K562 (cell line): Measurements from ENCODE around the gene IRF2BP2. TPM values are rescaled to one million over a fixed set of nuclear protein-coding genes. Genes with fewer than 3 reads are reported as not detected.

Source experiments
- CXXC5 ChIP-seq: fragments of 250-450 bp; sonication (Bioruptor Pico); IDR thresholded peaks from 2 replicates; pipeline ENCODE4 v1.8.0; 2022; ENCODE audit warnings: inconsistent platforms, mild to moderate bottlenecking, moderate library complexity
- ERF ChIP-seq: fragments of 450-650 bp; formaldehyde crosslinking; IDR thresholded peaks from 2 replicates; pipeline ENCODE4 v1.4.0; 2020; ENCODE audit warnings: mild to moderate bottlenecking, mixed read lengths
- EWSR1 ChIP-seq: fragments of 450-650 bp; IDR thresholded peaks from 2 replicates; pipeline ENCODE4 v1.6.1; 2018; ENCODE audit warnings: borderline replicate concordance, mild to moderate bottlenecking, low read depth, moderate library complexity; ENCODE audit not compliant: partially characterized antibody
- KDM1A ChIP-seq, 2 experiments: fragments of 450-650 bp; IDR thresholded peaks; 2 replicates each; pipeline ENCODE4 v1.6.1; 2016; ENCODE audit warnings: mild to moderate bottlenecking in 2 of 2
- MCM3 ChIP-seq: fragments of 450-650 bp; IDR thresholded peaks from 2 replicates; pipeline ENCODE4 v1.6.1; 2016
- MTA1 ChIP-seq: fragments of 450-650 bp; IDR thresholded peaks from 2 replicates; pipeline ENCODE4 v1.6.1; 2017; ENCODE audit warnings: borderline replicate concordance
- NFRKB ChIP-seq: fragments of 450-650 bp; IDR thresholded peaks from 2 replicates; pipeline ENCODE4 v1.6.1; 2016; ENCODE audit warnings: low read depth
- NFXL1 ChIP-seq: fragments of 450-650 bp; formaldehyde crosslinking; IDR thresholded peaks from 2 replicates; pipeline ENCODE4 v1.4.0; 2021; ENCODE audit warnings: mild to moderate bottlenecking
- NR2C2 ChIP-seq, 2 experiments: fragments of 200-800 bp in 1 of 2; sonication (Bioruptor generic) in 1 of 2; sonication (generic) in 1 of 2; formaldehyde crosslinking in 1 of 2; IDR thresholded peaks; 2 replicates each; pipeline versions ENCODE4 v1.6.1 to v1.8.0; 2016 to 2022; ENCODE audit warnings: mild to moderate bottlenecking in 1 of 2, missing compliant biosample characterization in 1 of 2, missing genetic modification characterization in 1 of 2, missing genetic modification reagents in 1 of 2
- PHF8 ChIP-seq: fragments of 200-600 bp; sonication (generic); IDR thresholded peaks from 2 replicates; pipeline ENCODE4 v1.6.1; 2012; ENCODE audit warnings: mixed run types, mild to moderate bottlenecking, inconsistent platforms, low read length, moderate library complexity, borderline replicate concordance
- SMAD3 ChIP-seq: fragments of 450-650 bp; formaldehyde crosslinking; conservative IDR thresholded peaks from 2 replicates; pipeline ENCODE4 v1.4.0; 2020; ENCODE audit warnings: mild to moderate bottlenecking
- U2AF2 ChIP-seq: fragments of 200-400 bp; formaldehyde crosslinking; optimal IDR thresholded peaks from 2 replicates; pipeline ENCODE3; 2017; ENCODE audit warnings: low read depth, mild to moderate bottlenecking, low read length
- ZNF324 ChIP-seq: fragments of 250-450 bp; sonication (Bioruptor Pico); IDR thresholded peaks from 2 replicates; pipeline ENCODE4 v1.4.0; 2020; ENCODE audit warnings: mild to moderate bottlenecking
- ZNF584 ChIP-seq: fragments of 200-800 bp; sonication (Bioruptor generic); IDR thresholded peaks from 2 replicates; pipeline ENCODE4 v1.6.1; 2016; ENCODE audit warnings: low read depth, mild to moderate bottlenecking, missing genetic modification characterization, missing compliant biosample characterization
- ZSCAN29 ChIP-seq: fragments of 450-650 bp; IDR thresholded peaks from 2 replicates; pipeline ENCODE4 v1.6.1; 2017
- polyA plus RNA-seq, 8 experiments: library from polyadenylated mRNA; depleted of rRNA in 4 of 8; stranded (reverse) in 5 of 8; unstranded in 3 of 8; fragments of >200 nt; fragmentation: Nextera tagmentation in 2 of 8; fragmentation: Illumina TruSeq in 1 of 8; extraction: Ambion mirVana in 2 of 8; extraction: Trizol in 1 of 8; gene quantifications; 2 replicates each; pipeline versions ENCODE4 v1.2.1 to v1.2.3, GENCODE V29; 2011 to 2014; ENCODE audit warnings: inconsistent platforms in 1 of 8, missing spikeins in 1 of 8
- total RNA-seq, 7 experiments: library from RNA; depleted of rRNA in 6 of 7; stranded (reverse); fragments of >200 nt in 6 of 7; fragmentation: Illumina TruSeq in 2 of 7; extraction: Trizol in 2 of 7; gene quantifications; 2 replicates each; pipeline versions ENCODE4 v1.2.1 to v1.2.3, GENCODE V29; 2011 to 2021; ENCODE audit warnings: low replicate concordance in 1 of 7
- TF ChIP-seq, protein P1 (sequence below): fragments of 200-800 bp; sonication (Bioruptor generic); IDR thresholded peaks from 2 replicates; pipeline ENCODE4 v1.6.1; 2017; ENCODE audit warnings: missing genetic modification characterization, missing compliant biosample characterization
- TF ChIP-seq, protein P2 (sequence below): sonication (generic); formaldehyde crosslinking; IDR thresholded peaks from 2 replicates; pipeline ENCODE4 v1.8.1; 2023; ENCODE audit warnings: mild to moderate bottlenecking, missing genetic modification reagents
- TF ChIP-seq, protein P3 (sequence below): fragments of 450-650 bp; formaldehyde crosslinking; IDR thresholded peaks from 2 replicates; pipeline ENCODE4 v1.4.0; 2022; ENCODE audit warnings: missing genetic modification characterization
- TF ChIP-seq, protein P4 (sequence below): sonication (generic); formaldehyde crosslinking; IDR thresholded peaks from 2 replicates; pipeline ENCODE4 v1.8.1; 2023; ENCODE audit warnings: mild to moderate bottlenecking, missing genetic modification reagents
- TF ChIP-seq, protein P5 (sequence below): IDR thresholded peaks from 2 replicates; pipeline ENCODE4 v1.6.1; 2014; ENCODE audit warnings: antibody characterized with exemption

Gene IRF2BP2
- total and polyA plus RNA-seq, 9 of the 15 experiments (the other 6 are each of a cell fraction or from before 2014, with no cell fraction given) = 7.7 to 68.6 (median 22.1) TPM

DNA sequence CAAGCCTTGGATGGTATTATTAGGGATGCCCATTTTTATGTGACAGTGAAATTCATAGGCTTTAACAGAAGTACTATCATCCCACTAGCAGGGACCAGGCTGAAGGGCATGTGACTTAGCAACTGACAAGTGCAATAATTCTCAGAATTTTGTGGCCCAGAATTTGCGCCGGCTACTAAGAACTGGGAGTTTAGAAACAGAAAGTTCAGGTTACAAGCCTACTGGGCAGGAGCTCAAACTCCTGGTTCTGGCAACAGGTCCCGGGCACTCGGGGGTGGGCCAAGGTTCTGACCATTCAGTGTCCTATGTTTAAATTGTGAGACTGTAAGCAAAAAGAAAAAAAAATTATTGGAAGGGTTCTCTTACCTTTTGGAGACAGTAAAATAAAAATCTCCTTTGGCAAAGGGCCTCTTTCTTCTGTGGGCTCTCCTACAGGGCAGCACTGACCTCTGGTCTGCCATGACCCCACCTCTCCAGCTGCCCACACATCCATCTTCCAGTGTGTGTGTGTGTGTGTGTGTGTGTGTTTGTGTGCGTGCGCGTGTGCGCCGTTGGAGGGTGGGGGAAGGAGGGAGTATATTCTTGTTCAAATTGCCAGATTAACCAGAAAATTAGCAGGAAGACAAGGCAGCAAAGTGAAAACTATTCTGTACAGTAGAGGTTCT lies 26.1 kb downstream of the IRF2BP2 start (continued):
- TF ChIP-seq, protein P1, sequence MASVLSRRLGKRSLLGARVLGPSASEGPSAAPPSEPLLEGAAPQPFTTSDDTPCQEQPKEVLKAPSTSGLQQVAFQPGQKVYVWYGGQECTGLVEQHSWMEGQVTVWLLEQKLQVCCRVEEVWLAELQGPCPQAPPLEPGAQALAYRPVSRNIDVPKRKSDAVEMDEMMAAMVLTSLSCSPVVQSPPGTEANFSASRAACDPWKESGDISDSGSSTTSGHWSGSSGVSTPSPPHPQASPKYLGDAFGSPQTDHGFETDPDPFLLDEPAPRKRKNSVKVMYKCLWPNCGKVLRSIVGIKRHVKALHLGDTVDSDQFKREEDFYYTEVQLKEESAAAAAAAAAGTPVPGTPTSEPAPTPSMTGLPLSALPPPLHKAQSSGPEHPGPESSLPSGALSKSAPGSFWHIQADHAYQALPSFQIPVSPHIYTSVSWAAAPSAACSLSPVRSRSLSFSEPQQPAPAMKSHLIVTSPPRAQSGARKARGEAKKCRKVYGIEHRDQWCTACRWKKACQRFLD = peak; percentile 55; the same call in 1 of the 2 replicates
- no peak for TF ChIP-seq NR2C2 (CRISPR knock-in tag; IDR thresholded peaks at IDR 0.05)
- TF ChIP-seq NR2C2 (tag; IDR thresholded peaks at IDR 0.05) = peak; percentile 84
- TF ChIP-seq U2AF2 = no peak
- no peak for TF ChIP-seq ZNF324 (CRISPR knock-in tag)
- no peak for TF ChIP-seq ZSCAN29
- TF ChIP-seq MTA1 = no peak
- peak; percentile 68 for TF ChIP-seq CXXC5 (CRISPR knock-in tag)
- TF ChIP-seq, protein P2, sequence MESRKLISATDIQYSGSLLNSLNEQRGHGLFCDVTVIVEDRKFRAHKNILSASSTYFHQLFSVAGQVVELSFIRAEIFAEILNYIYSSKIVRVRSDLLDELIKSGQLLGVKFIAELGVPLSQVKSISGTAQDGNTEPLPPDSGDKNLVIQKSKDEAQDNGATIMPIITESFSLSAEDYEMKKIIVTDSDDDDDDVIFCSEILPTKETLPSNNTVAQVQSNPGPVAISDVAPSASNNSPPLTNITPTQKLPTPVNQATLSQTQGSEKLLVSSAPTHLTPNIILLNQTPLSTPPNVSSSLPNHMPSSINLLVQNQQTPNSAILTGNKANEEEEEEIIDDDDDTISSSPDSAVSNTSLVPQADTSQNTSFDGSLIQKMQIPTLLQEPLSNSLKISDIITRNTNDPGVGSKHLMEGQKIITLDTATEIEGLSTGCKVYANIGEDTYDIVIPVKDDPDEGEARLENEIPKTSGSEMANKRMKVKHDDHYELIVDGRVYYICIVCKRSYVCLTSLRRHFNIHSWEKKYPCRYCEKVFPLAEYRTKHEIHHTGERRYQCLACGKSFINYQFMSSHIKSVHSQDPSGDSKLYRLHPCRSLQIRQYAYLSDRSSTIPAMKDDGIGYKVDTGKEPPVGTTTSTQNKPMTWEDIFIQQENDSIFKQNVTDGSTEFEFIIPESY (CRISPR knock-in tag) = 0 out of 2 replicates have a peak, but pooled peaks have one; percentile 42
- 0 out of 2 replicates have a peak, but pooled peaks have one; percentile 30 for TF ChIP-seq NFXL1 (CRISPR knock-in tag)
- TF ChIP-seq, protein P3, sequence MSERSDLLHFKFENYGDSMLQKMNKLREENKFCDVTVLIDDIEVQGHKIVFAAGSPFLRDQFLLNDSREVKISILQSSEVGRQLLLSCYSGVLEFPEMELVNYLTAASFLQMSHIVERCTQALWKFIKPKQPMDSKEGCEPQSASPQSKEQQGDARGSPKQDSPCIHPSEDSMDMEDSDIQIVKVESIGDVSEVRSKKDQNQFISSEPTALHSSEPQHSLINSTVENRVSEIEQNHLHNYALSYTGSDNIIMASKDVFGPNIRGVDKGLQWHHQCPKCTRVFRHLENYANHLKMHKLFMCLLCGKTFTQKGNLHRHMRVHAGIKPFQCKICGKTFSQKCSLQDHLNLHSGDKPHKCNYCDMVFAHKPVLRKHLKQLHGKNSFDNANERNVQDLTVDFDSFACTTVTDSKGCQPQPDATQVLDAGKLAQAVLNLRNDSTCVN = no peak
- TF ChIP-seq, protein P4, sequence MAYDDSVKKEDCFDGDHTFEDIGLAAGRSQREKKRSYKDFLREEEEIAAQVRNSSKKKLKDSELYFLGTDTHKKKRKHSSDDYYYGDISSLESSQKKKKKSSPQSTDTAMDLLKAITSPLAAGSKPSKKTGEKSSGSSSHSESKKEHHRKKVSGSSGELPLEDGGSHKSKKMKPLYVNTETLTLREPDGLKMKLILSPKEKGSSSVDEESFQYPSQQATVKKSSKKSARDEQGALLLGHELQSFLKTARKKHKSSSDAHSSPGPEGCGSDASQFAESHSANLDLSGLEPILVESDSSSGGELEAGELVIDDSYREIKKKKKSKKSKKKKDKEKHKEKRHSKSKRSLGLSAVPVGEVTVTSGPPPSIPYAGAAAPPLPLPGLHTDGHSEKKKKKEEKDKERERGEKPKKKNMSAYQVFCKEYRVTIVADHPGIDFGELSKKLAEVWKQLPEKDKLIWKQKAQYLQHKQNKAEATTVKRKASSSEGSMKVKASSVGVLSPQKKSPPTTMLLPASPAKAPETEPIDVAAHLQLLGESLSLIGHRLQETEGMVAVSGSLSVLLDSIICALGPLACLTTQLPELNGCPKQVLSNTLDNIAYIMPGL (CRISPR knock-in tag) = no peak
- TF ChIP-seq ERF (CRISPR knock-in tag) = 0 out of 2 replicates have a peak, but pooled peaks have one; percentile 10
- no peak for TF ChIP-seq PHF8
- peak; percentile 47; the same call in 1 of the 2 replicates for TF ChIP-seq NFRKB
- TF ChIP-seq, protein P5, sequence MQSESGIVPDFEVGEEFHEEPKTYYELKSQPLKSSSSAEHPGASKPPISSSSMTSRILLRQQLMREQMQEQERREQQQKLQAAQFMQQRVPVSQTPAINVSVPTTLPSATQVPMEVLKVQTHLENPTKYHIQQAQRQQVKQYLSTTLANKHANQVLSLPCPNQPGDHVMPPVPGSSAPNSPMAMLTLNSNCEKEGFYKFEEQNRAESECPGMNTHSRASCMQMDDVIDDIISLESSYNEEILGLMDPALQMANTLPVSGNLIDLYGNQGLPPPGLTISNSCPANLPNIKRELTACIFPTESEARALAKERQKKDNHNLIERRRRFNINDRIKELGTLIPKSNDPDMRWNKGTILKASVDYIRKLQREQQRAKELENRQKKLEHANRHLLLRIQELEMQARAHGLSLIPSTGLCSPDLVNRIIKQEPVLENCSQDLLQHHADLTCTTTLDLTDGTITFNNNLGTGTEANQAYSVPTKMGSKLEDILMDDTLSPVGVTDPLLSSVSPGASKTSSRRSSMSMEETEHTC = peak; percentile 39; the same call in 1 of the 2 replicates
- no peak for TF ChIP-seq SMAD3 (CRISPR knock-in tag)
- TF ChIP-seq MCM3 = peak; percentile 67; the same call in 1 of the 2 replicates
- TF ChIP-seq KDM1A (IDR thresholded peaks at IDR 0.05) = peak in 1 of 2 experiments; percentile 22; a peak in 1 of 4 replicates
- TF ChIP-seq EWSR1 = no peak
- TF ChIP-seq ZNF584 (CRISPR knock-in tag) = 0 out of 2 replicates have a peak, but pooled peaks have one; percentile 78
